GM19397 (cell line): ENCODE data around the gene ZNF701.
"Not testable (repeated sequence)": the region's sequence is repeated elsewhere in the genome, so short reads cannot be mapped to it uniquely, and the experiment has no call there.

ENCODE experiments used
- ATAC-seq: cut with Tn5 transposase; IDR thresholded peaks from one replicate; pipeline ENCODE4 v1.9.1; 2021; ENCODE audit warnings: mild to moderate bottlenecking, moderate library complexity; ENCODE audit not compliant: unreplicated experiment

Gene ZNF701

GRCh38 chr19:52566121-52566520 is 4.0 kb upstream of the ZNF701 start:
- ATAC-seq, result no peak

- ATAC-seq, result no peak
These were observed 3.5 kb upstream of the ZNF701 start for GRCh38 chr19:52566588-52566987.

GRCh38 chr19:52567921-52568320 is 2.2 kb upstream of the ZNF701 start:
- ATAC-seq, result no peak

GRCh38 chr19:52569638-52569999 is 468 bp upstream of the ZNF701 start:
- ATAC-seq, result not testable (repeated sequence)

GRCh38 chr19:52584736-52585440 is 14.8 kb downstream of the ZNF701 start:
- ATAC-seq, result no peak

GRCh38 chr19:52585604-52586003 is 15.5 kb downstream of the ZNF701 start:
- no peak for ATAC-seq

GRCh38 chr19:52590728-52591127 is 20.6 kb downstream of the ZNF701 start:
- no peak for ATAC-seq

- ATAC-seq, result no peak
These were observed 22.2 kb downstream of the ZNF701 start for GRCh38 chr19:52592301-52592700.

GRCh38 chr19:52593441-52593840 is 23.4 kb downstream of the ZNF701 start:
- not testable (repeated sequence) for ATAC-seq

- ATAC-seq, result no peak
These were observed 29.2 kb downstream of the ZNF701 start for GRCh38 chr19:52599241-52599640.

- peak; percentile 20 for ATAC-seq
These were observed 30.5 kb downstream of the ZNF701 start for GRCh38 chr19:52600639-52601024.

GRCh38 chr19:52601025-52601973 is 31.2 kb downstream of the ZNF701 start:
- ATAC-seq, result peak; percentile 98

- not testable (repeated sequence) for ATAC-seq
These were observed 31.9 kb downstream of the ZNF701 start for GRCh38 chr19:52601974-52602366.

- no peak for ATAC-seq
These were observed 32.9 kb downstream of the ZNF701 start for GRCh38 chr19:52602941-52603340.

- no peak for ATAC-seq
These were observed 33.6 kb downstream of the ZNF701 start for GRCh38 chr19:52603558-52604207.

GRCh38 chr19:52613299-52613906 is 43.3 kb downstream of the ZNF701 start:
- no peak for ATAC-seq

GRCh38 chr19:52621376-52621775 is 51.3 kb downstream of the ZNF701 start:
- ATAC-seq, result no peak

GRCh38 chr19:52622261-52622660 is 52.2 kb downstream of the ZNF701 start:
- ATAC-seq, result no peak

- ATAC-seq, result no peak
These were observed 56.8 kb downstream of the ZNF701 start for GRCh38 chr19:52626915-52627314.

- ATAC-seq, result not testable (repeated sequence)
These were observed 57.4 kb downstream of the ZNF701 start for GRCh38 chr19:52627441-52627840.
